GM12891 (cell line): ENCODE data around the gene CLPTM1.

Source experiments
- DNase-seq: peaks from one replicate; pipeline ENCODE4 v3.0.0; 2011; ENCODE audit warnings: low spot score; ENCODE audit not compliant: insufficient read length
- FAIRE-seq: peaks from 2 replicates; lab custom pipeline; 2011; peaks lifted over from hg19 to GRCh38; lab: Jason Lieb, UNC
- PAX5 ChIP-seq: IDR thresholded peaks from 2 replicates; pipeline ENCODE4 v1.6.1; 2011; ENCODE audit warnings: low read length, moderate library complexity, mild to moderate bottlenecking; ENCODE audit not compliant: insufficient read depth, severe bottlenecking
- POLR2A ChIP-seq: IDR thresholded peaks from 2 replicates; pipeline ENCODE4 v1.6.1; 2011; ENCODE audit warnings: low read depth, low read length, control low read depth
- POLR2AphosphoS5 ChIP-seq: IDR thresholded peaks from 2 replicates; pipeline ENCODE4 v1.6.1; 2011; ENCODE audit warnings: low read depth, low read length, control low read depth
- POU2F2 ChIP-seq: IDR thresholded peaks from 2 replicates; pipeline ENCODE4 v1.6.1; 2011; ENCODE audit warnings: low read depth, mild to moderate bottlenecking, control low read depth, low read length, moderate library complexity
- SPI1 ChIP-seq: IDR thresholded peaks from 2 replicates; pipeline ENCODE4 v1.6.1; 2011; ENCODE audit warnings: low read depth, low read length, control low read depth
- TAF1 ChIP-seq: IDR thresholded peaks from 2 replicates; pipeline ENCODE4 v1.6.1; 2011; ENCODE audit warnings: low read depth, low read length, control low read depth

CLPTM1 gene

DNA sequence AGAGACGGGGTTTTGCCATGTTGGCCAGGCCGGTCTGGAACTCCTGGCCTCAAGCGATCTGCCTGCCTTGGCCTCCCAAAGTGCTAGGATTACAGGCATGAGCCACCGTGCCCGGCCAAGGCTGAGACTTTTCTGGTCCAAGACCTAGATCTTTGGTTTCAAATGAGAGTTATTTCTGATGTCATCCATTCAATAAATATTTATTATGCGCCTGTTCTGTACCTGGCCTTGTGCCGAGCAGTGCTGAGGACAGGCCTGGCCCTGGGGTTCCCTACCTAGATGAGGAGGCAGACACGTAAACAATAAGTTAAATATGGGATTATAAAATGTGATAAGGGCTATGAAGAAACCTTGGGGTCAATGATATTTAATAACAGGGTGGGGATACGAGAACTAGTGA lies 50.6 kb downstream of the CLPTM1 start:
- TF ChIP-seq POLR2AphosphoS5 (no peak), POLR2A (no peak), TAF1 (no peak), SPI1 (no peak), POU2F2 (no peak), PAX5 (no peak)
- DNase-seq (no peak), FAIRE-seq (no peak)

DNA sequence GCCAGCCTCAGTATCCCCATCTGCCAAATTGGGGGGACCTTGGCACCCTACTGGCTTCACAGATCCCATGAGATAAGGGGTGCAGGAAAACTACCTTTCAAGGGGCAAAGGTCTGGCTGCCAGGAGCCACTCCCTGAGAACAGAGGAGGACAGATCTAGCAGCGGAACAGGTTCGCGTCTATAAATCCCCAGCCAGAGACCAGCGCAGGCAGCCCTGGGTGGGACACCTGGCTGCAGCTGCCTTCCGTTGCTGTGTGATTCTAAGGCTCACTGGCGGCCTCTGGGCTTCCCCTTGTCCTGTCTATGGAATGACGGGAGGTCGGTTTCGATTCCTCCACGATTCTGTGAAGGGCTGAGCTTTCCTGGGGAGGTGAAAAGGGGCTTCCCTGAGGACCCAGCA lies 53.4 kb downstream of the CLPTM1 start:
- FAIRE-seq (no peak), DNase-seq (no peak)
- TF ChIP-seq POLR2AphosphoS5 (peak; percentile 18; the same call in 1 of the 2 replicates), TAF1 (no peak), PAX5 (no peak)

DNA sequence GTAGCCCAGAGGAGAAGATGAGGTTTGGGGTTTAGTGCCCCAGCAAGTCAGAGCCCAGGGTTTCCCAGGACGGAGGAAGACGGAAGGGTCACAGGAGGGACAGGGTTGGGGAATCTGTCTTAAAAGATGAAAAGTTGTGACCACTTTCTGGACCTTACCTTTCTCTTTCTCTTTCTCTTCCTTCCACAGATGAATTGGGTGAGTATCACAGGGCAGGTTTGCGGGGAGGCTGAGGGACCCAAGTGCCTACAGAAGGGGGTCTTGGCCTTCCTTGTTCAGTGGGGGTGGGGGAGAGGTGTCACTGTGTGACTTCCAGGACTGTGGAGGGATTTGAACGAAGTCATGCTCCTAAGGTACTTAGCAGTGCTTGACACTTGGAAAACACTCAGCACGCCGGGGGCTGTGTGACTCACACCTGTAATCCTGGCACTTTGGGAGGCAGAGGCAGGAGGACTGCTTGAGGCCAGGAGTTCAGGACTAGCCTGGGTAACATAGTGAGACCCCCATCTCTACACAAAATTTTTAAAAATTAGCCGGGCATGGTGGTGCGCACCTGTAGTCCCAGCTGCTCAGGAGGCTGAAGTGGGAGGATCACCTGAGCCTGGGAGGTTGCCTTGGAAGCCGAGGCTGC lies 54.6 kb downstream of the CLPTM1 start:
- FAIRE-seq, result no peak

DNA sequence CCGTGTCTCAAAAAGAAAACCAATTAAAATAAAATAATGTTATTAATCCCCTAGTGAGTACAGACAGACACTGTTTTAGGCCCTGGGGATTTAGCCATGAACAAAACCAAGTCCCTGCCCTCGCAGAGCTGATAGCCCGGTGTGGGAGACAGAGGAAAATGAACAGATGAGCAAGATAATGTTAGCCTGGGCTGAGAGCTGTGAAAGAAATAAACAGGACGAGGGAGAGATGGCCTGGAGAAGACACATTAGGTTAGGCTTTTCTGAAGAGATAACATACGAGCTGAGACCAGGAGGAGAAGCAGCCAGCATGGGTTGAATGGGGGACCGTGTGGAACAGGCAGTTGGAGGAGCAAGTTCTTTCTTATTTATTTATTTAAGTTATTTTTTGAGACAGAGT lies 55.1 kb downstream of the CLPTM1 start:
- FAIRE-seq (no peak), DNase-seq (no peak)
- TF ChIP-seq POU2F2 (no peak), TAF1 (no peak), POLR2AphosphoS5 (no peak), POLR2A (no peak), SPI1 (no peak), PAX5 (no peak)

More for the DNA sequence above, 54.6 kb downstream of the CLPTM1 start:
- peak; percentile 43; the same call in 1 of the 2 replicates for TF ChIP-seq POLR2A
- TF ChIP-seq POLR2AphosphoS5, result no peak
- no peak for DNase-seq

DNA sequence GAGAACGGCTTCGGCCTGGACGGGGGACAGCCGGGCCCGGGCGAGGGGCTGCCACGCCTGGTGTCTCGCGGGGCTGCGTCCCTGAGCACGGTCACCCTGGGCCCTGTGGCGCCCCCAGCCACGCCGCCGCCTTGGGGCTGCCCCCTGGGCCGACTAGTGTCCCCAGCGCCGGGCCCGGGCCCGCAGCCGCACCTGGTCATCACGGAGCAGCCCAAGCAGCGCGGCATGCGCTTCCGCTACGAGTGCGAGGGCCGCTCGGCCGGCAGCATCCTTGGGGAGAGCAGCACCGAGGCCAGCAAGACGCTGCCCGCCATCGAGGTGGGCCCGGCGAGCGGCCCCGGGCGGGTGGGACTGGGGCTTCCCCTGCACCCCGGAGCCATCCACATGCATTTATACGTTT lies 56.8 kb downstream of the CLPTM1 start:
- DNase-seq (no peak), FAIRE-seq (no peak)
- TF ChIP-seq TAF1 (no peak), PAX5 (no peak), POU2F2 (no peak), POLR2A (no peak), POLR2AphosphoS5 (no peak), SPI1 (no peak)

DNA sequence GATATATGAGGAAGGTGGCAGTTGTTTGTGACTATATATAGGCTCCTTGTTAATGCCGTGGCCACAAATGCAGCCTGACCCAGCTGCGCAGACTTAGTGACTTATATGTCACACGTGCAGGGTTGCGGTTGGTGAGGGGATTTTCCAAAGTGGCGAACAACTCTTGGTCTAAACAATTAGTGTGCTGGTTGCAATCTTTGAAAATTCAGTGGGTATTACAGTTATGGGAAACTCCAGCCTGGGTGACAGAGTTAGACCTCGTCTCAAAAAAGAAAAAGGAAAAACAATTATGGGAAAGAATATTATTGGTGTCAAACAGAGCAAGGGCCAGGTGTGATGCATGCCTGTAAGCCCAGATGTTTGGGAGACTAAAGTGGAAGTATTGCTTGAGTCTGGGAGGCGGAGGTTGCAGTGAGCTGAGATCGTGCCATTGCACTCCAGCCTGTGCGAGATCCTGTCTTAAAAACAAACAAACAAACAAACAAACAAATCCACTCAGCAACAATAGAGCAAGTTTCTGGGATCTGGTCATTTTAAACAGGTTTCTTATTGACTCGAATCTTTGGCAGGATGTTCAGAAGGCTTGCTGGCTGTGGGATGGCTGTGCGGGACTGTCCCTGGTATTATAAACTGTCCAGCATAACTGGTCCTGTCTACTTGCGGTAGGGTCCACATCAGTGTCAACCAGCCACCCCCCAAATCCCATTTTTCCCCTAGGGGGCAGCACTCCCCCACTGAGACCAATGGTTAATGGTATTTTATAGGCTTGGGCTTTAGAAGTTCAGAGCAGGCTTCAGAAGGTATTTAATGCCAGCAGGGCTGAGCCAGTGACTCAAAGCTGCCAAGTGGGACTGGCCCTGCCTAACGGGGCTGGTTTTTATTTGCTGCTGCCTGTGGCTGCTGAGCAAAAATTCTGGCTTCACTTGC lies 61.5 kb downstream of the CLPTM1 start:
- peak; percentile 61 for DNase-seq
- FAIRE-seq, result peak; percentile 93
- TF ChIP-seq POU2F2, result peak; percentile 43; the same call in 1 of the 2 replicates
- peak; percentile 61 for TF ChIP-seq POLR2AphosphoS5
- peak; percentile 55 for TF ChIP-seq POLR2A
- no peak for TF ChIP-seq TAF1
- TF ChIP-seq SPI1, result no peak
- no peak for TF ChIP-seq PAX5

DNA sequence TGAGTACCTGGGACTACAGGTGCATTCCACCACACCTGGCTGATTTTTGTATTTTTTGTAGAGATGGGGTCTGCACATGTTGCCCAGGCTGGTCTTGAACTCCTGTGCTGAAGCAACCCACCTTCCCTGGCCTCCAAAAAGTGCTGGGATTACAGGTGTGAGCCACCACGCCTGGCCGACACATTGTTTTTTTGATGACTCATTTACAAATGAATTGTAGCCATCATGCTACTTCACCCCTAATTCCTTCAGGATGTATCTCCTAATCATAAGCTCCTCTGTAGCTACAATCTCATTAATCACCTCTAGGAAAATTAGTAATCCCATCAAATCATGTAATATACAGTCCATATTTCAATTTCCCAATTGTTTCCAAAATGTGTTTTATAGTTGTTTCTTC lies 64.0 kb downstream of the CLPTM1 start:
- DNase-seq (no peak), FAIRE-seq (peak; percentile 52)
- TF ChIP-seq SPI1 (no peak), TAF1 (no peak), POU2F2 (no peak), POLR2AphosphoS5 (no peak), POLR2A (no peak), PAX5 (no peak)

DNA sequence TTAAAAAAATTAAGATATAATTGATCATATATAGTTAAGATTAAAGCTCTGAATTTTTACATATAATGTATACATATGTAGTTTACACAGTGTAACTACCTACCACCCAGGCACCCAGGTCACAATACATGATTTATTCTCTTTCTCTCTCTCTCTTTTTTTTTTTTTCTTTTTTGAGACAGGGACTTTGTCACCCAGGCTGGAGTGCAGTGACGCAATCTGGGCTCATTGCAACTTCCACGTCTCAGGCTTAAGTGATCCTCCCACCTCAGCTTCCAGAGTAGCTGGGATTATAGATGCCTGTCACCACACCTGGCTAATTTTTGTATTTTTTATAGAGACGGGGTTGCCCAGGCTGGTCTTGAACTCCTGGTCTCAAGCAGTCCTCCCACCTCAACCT lies 64.9 kb downstream of the CLPTM1 start:
- TF ChIP-seq POLR2AphosphoS5, result no peak
- no peak for TF ChIP-seq POU2F2
- TF ChIP-seq SPI1, result no peak
- TF ChIP-seq POLR2A, result no peak
- TF ChIP-seq TAF1, result no peak
- no peak for TF ChIP-seq PAX5
- no peak for FAIRE-seq
- DNase-seq, result no peak

DNA sequence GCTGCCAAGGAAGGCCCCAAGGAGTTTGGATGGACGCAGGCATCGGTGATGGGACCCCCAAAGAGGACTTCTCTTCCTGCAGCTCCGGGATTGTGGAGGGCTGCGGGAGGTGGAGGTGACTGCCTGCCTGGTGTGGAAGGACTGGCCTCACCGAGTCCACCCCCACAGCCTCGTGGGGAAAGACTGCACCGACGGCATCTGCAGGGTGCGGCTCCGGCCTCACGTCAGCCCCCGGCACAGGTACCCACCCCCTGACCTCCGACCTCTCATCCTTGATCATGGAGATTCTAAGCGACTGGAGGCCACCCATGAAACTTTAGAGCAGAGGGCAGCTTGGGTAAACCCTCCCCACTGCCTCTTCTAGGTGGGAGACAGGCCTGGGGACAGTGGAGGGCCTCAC lies 66.8 kb downstream of the CLPTM1 start:
- DNase-seq (no peak), FAIRE-seq (no peak)
- no peak for TF ChIP-seq POU2F2
- no peak for TF ChIP-seq SPI1
- TF ChIP-seq POLR2AphosphoS5, result no peak
- TF ChIP-seq TAF1, result no peak
- TF ChIP-seq POLR2A, result no peak; the same call in 1 of the 2 replicates
- no peak for TF ChIP-seq PAX5

DNA sequence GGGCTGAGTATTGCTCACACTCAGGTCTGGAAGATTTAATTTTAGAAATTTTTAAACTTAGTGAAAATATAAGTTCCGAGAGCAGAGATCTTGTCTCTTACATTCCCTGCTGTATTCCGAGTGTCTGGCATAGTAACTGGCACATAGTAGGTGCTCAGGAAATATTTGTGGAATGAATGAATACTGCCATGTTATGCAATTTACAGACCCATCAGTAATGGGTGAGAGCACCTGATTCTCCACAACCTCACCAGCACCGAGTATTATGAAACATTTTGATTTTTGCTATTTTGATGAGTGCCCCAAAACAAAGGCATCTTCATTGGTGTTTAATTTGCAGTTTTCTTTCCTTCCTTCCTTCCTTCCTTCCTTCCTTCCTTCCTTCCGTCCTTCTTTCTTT lies 67.9 kb downstream of the CLPTM1 start:
- TF ChIP-seq POLR2AphosphoS5 (no peak), SPI1 (no peak), POLR2A (no peak), PAX5 (no peak), TAF1 (no peak), POU2F2 (no peak)
- no peak for FAIRE-seq

More for the DNA sequence above, 67.9 kb downstream of the CLPTM1 start:
- DNase-seq, result no peak
